Epithelial cell of esophagus (primary cell): ENCODE measurements around the gene ARHGAP30.
"Not testable (repeated sequence)": the region's sequence is repeated elsewhere in the genome, so short reads cannot be mapped to it uniquely, and the experiment has no call there.

Experiments used
- DNase-seq: peaks from one replicate; pipeline ENCODE4 v3.0.0; 2010; ENCODE audit warnings: low read depth
- H3K4me3 ChIP-seq: 2 replicates; pipeline ENCODE4 v1.5.1; 2011; ENCODE audit warnings: mild to moderate bottlenecking, low read length, control low read depth
- TF ChIP-seq, protein P1 (sequence below): IDR thresholded peaks from 2 replicates; pipeline ENCODE4 v1.5.1; 2011; ENCODE audit warnings: low read depth, mild to moderate bottlenecking, low read length, control low read depth, inconsistent platforms; ENCODE audit not compliant: insufficient read depth; ENCODE audit errors: missing control alignments

ARHGAP30 gene

DNA sequence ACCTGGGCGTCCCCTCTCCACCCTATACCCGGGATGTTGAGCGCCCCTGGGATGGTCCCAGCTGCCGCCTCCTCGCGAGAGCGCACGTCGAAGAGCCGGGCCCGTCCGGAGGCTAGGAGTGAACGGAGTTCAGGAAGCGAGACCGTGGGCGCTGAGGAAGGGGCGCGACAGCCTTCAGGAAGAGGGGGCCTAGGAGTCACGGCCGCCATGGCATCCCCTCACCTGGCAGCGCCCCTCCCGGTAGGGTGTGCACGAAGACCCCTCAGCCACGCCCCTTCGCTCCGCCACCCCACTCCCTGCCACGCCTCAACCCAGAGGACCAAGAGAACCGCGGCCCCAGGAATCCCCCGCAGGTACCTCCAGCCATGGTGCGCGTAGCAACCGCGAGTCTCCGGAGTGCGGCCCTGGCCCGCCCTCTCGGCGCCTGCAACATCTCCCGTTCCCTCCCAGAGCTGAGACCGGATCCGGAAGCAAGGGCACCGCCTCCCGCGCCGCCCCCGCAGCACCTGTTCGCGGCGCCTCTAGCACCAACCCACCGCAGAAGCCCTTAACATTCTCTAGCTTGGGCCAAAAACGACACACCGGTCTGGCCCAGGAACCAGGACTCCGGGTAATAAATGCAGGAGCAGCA, 31.1 kb downstream of the ARHGAP30 start, which contains the start of gene TSTD1:
TSTD1 (minus strand) TSS at position 442 of the 631 bp plus-strand sequence; CDS start at position 367, 75 bp downstream.
- H3K4me3 ChIP-seq: peak within 1 kb of the TSS; percentile 82
- peak; percentile 79 for DNase-seq
- TF ChIP-seq, protein P1, sequence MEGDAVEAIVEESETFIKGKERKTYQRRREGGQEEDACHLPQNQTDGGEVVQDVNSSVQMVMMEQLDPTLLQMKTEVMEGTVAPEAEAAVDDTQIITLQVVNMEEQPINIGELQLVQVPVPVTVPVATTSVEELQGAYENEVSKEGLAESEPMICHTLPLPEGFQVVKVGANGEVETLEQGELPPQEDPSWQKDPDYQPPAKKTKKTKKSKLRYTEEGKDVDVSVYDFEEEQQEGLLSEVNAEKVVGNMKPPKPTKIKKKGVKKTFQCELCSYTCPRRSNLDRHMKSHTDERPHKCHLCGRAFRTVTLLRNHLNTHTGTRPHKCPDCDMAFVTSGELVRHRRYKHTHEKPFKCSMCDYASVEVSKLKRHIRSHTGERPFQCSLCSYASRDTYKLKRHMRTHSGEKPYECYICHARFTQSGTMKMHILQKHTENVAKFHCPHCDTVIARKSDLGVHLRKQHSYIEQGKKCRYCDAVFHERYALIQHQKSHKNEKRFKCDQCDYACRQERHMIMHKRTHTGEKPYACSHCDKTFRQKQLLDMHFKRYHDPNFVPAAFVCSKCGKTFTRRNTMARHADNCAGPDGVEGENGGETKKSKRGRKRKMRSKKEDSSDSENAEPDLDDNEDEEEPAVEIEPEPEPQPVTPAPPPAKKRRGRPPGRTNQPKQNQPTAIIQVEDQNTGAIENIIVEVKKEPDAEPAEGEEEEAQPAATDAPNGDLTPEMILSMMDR: no peak

DNA sequence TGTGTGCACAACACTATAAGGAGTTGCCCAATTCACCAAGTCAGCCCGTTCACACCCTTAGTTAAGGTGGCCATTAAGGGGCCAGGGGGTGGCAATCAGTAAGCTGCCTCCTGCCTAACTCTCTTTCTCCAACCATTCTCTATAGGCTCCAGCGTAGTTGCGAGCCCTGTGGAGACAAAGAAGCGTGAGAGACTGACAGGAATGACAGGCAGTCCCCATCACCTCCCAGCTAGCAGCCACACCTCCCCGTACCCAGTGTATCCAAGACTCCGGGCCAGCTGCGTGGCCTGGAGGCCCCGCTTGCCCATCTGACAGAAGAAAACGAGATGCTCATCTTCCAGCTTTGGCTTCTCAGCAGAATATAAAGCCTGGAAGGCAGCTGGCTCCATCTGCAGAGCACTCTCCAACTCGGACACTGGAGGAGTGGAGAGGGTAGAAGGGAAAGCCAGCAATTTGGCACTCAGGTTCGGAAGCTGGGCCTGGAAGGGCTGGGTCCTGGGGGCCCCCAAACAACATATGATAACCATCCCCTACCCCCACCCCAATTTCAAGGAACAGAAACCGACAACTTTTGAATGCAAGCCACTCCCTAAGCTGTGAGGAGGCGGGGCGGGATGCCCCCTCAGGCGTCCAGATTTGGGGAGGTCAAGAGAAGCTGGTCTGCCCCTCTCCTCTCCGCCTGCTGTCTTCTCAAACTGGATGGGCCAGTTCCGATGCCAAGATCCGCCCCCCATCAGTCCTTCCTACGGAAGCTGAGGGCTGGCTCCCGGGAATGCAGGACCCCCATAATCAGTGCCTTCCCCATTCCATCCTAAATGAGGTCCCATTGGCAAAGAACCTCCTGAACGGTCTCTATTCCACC, 31.8 kb downstream of the ARHGAP30 start:
- H3K4me3 ChIP-seq: peak overlapping the region; percentile 82
- TF ChIP-seq, protein P1: no peak

DNA sequence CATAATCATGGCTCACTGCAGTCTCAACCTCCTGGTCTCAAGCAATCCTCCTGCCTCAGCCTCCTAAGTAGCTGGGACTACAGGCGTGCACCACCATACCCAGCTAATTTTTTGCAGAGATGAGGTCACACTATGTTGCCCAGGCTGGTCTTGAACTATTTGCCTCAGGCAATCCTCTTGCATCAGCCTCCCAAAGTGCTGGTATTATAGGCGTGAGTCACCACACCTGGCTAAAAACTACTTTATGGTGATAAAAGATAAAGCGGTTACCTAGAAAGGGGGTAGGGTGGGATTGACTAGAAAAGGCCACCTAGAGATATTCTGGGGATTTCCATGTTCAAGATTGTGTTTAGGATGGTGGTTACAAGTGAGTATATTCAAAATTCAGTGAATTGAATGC, 35.9 kb downstream of the ARHGAP30 start:
- TF ChIP-seq, protein P1: no peak
- DNase-seq: peak; percentile 91
- no peak overlapping the region for H3K4me3 ChIP-seq

More for the DNA sequence above, 31.8 kb downstream of the ARHGAP30 start:
- DNase-seq: peak; percentile 61

DNA sequence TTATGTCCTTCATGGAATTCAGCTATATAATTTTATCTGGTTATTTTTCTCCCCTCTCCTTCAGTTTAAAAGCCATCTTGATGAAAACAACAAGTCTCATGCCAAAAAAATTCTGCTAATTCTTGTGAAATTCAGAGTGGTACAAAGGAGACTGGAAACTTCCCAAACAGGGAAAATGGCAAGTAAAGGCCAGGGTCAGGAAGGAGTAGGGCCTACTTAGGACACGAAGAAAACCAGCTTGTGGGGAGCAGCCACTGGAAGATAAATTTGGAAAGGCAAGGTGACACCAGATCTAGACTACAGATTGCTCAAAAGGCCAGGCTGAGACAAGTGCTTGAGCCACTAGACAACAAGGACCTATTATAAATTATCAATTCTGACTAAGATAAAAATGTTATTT, 37.3 kb downstream of the ARHGAP30 start:
- TF ChIP-seq, protein P1: no peak
- no peak for DNase-seq
- no peak overlapping the region for H3K4me3 ChIP-seq

DNA sequence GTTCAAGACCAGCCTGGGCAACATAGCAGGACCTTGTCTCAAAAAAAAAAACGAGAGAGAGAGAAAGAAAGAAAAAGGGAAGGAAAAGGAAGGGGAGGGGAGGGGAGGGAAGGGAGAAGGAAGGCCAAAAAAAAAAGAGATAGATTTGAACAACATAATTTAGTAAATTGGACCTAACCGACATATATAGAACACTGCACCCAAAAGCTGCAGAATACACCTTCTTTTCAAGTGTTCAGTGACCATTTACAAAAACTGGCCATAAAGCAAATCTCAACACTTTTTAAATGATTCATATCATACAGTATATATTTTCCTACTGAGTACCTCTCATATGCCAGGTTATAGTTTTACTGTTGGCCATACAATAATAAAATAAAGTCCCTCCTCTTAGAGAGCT, 37.8 kb downstream of the ARHGAP30 start:
- H3K4me3 ChIP-seq: no peak overlapping the region
- TF ChIP-seq, protein P1: no peak
- no peak for DNase-seq

DNA sequence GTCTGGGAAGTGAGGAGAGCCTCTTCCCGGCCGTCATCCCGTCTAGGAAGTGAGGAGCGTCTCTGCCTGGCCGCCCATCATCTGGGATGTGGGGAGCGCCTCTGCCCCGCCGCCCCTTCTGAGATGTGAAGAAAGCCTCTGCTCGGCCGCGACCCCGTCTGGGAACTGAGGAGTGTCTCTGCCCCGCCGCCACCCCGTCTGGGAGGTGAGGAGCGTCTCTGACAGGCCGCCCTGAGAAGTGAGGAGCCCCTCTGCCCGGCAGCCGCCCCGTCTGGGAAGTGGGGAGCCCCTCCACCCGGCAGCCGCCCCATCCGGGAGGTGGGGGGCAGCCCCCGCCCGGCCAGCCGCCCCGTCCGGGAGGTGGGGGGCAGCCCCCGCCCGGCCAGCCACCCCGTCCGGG, 40.2 kb downstream of the ARHGAP30 start:
- not testable (repeated sequence) for H3K4me3 ChIP-seq, DNase-seq

DNA sequence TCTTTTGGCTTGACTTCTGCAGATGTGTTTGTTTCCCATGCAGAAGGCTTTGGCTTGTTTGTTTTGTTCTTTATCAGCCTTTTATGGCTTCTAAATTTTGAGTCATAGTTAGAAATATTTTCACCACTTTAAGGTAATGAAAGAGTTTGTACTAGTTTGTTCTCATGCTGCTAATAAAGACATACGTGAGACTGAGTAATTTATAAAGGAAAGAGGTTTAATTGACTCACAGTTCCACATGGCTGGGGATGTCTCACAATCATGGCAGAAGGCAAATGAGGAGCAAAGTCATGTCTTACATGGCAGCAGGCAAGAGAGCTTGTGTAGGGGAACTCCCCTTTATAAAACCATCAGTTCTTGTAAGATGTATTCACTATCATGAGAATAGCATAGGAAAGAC, 42.7 kb downstream of the ARHGAP30 start:
- not testable (repeated sequence) for H3K4me3 ChIP-seq, DNase-seq

DNA sequence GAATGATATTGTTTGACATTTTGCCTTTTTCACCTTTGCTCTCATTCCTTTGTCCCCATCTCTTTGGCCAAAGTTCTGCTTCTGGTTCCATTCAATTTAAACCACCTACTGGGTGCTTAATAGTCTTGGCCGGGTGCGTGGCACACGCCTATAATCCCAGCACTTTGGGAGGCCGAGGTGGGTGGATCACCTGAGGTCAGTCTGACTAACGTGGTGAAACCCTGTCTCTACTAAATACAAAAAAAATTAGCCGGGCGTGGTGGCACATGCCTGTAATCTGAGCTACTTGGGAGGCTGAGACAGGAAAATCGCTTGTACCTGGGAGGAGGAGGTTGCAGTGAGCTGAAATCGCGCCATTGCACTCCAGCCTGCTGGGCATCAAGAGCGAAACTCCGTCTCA, 47.3 kb downstream of the ARHGAP30 start:
- not testable (repeated sequence) for H3K4me3 ChIP-seq
- peak; percentile 79 for DNase-seq
